H9 (cell line): ENCODE data around the gene GRID2IP. TPM values are rescaled to one million over a fixed set of nuclear protein-coding genes. Genes with fewer than 3 reads are reported as not detected.

ENCODE experiments used
- DNase-seq: peaks from one replicate; pipeline ENCODE4 v3.0.0-alpha.2; 2017
- H2AFZ ChIP-seq: one replicate; pipeline ENCODE4 v1.6.1; 2013; ENCODE audit warnings: mild to moderate bottlenecking, low read length, control low read depth, moderate library complexity
- H2AK5ac ChIP-seq: 2 replicates; pipeline ENCODE4 v1.6.1; 2013; ENCODE audit warnings: low read length, control low read depth, mixed read lengths; ENCODE audit not compliant: insufficient read length
- H2BK120ac ChIP-seq: one replicate; pipeline ENCODE4 v1.6.1; 2013; ENCODE audit warnings: low read depth, mild to moderate bottlenecking, low read length, control low read depth, inconsistent platforms; ENCODE audit not compliant: poor library complexity, severe bottlenecking
- H2BK12ac ChIP-seq: 2 replicates; pipeline ENCODE4 v1.6.1; 2013; ENCODE audit warnings: low read length, control low read depth, mixed read lengths, low read depth; ENCODE audit not compliant: insufficient read length
- H2BK15ac ChIP-seq: 2 replicates; pipeline ENCODE4 v1.6.1; 2013; ENCODE audit warnings: low read depth, low read length, control low read depth
- H2BK20ac ChIP-seq: one replicate; pipeline ENCODE4 v1.6.1; 2013; ENCODE audit warnings: low read depth, mild to moderate bottlenecking, low read length, control low read depth, inconsistent platforms; ENCODE audit not compliant: poor library complexity, severe bottlenecking
- H2BK5ac ChIP-seq: 2 replicates; pipeline ENCODE4 v1.6.1; 2013; ENCODE audit warnings: low read length, control low read depth, mixed read lengths; ENCODE audit not compliant: insufficient read length
- H3K14ac ChIP-seq: 2 replicates; pipeline ENCODE4 v1.6.1; 2013; ENCODE audit warnings: low read length, control low read depth; ENCODE audit not compliant: insufficient read depth
- H3K18ac ChIP-seq: 2 replicates; pipeline ENCODE4 v1.6.1; 2013; ENCODE audit warnings: low read depth, mild to moderate bottlenecking, mixed read lengths, low read length, control low read depth; ENCODE audit not compliant: insufficient read length
- H3K23ac ChIP-seq: 2 replicates; pipeline ENCODE4 v1.6.1; 2013; ENCODE audit warnings: low read length, control low read depth, mixed read lengths, low read depth; ENCODE audit not compliant: insufficient read length
- H3K23me2 ChIP-seq: 2 replicates; pipeline ENCODE4 v1.6.1; 2013; ENCODE audit warnings: low read depth, mild to moderate bottlenecking, mixed read lengths, low read length, control low read depth; ENCODE audit not compliant: insufficient read length, poor library complexity, severe bottlenecking
- H3K27ac ChIP-seq: 2 replicates; pipeline ENCODE4 v1.5.1; 2013; ENCODE audit warnings: low read length, control low read depth, mixed read lengths, low read depth; ENCODE audit not compliant: insufficient read length
- H3K27me3 ChIP-seq: 2 replicates; pipeline ENCODE4 v1.6.1; 2013; ENCODE audit warnings: low read length, control low read depth, inconsistent platforms; ENCODE audit not compliant: insufficient read depth
- H3K4ac ChIP-seq: 2 replicates; pipeline ENCODE4 v1.6.1; 2013; ENCODE audit warnings: low read depth, mild to moderate bottlenecking, control low read depth, inconsistent platforms, low read length, moderate library complexity
- H3K4me1 ChIP-seq: 2 replicates; pipeline ENCODE4 v1.6.1; 2013; ENCODE audit warnings: low read length, control low read depth, inconsistent platforms; ENCODE audit not compliant: insufficient read depth
- H3K4me2 ChIP-seq: 2 replicates; pipeline ENCODE4 v1.6.1; 2013; ENCODE audit warnings: low read length, control low read depth, mixed read lengths; ENCODE audit not compliant: insufficient read length, insufficient read depth
- H3K56ac ChIP-seq: 2 replicates; pipeline ENCODE4 v1.6.1; 2013; ENCODE audit warnings: low read depth, mild to moderate bottlenecking, mixed read lengths, low read length, control low read depth; ENCODE audit not compliant: insufficient read length
- H3K79me1 ChIP-seq: 2 replicates; pipeline ENCODE4 v1.6.1; 2013; ENCODE audit warnings: low read depth, mild to moderate bottlenecking, moderate library complexity, low read length, control low read depth, inconsistent platforms; ENCODE audit not compliant: insufficient read depth, poor library complexity, severe bottlenecking
- H3K79me2 ChIP-seq: 2 replicates; pipeline ENCODE4 v1.6.1; 2013; ENCODE audit warnings: low read length, control low read depth, inconsistent platforms; ENCODE audit not compliant: insufficient read depth
- H3K9ac ChIP-seq: 2 replicates; pipeline ENCODE4 v1.6.1; 2013; ENCODE audit warnings: low read length, control low read depth, mixed read lengths; ENCODE audit not compliant: insufficient read length; ENCODE audit errors: extremely low read depth
- H3K9me3 ChIP-seq: one replicate; pipeline ENCODE4 v1.6.1; 2013; ENCODE audit warnings: low read depth, low read length, inconsistent platforms; ENCODE audit not compliant: control insufficient read depth
- H3T11ph ChIP-seq: one replicate; pipeline ENCODE4 v1.6.1; 2013; ENCODE audit warnings: mild to moderate bottlenecking, low read length, control low read depth, inconsistent platforms
- H4K20me1 ChIP-seq: one replicate; pipeline ENCODE4 v1.6.1; 2013; ENCODE audit not compliant: control insufficient read depth, insufficient read length, insufficient read depth
- H4K5ac ChIP-seq: 2 replicates; pipeline ENCODE4 v1.6.1; 2013; ENCODE audit warnings: low read depth, mild to moderate bottlenecking, mixed read lengths, low read length, control low read depth; ENCODE audit not compliant: insufficient read length
- H4K8ac ChIP-seq: replicated peaks from 2 replicates; pipeline ENCODE4 v1.6.1; 2013; ENCODE audit warnings: low read length, control low read depth, mixed read lengths, low read depth; ENCODE audit not compliant: insufficient read length
- H4K91ac ChIP-seq: 2 replicates; pipeline ENCODE4 v1.6.1; 2013; ENCODE audit warnings: low read depth, mild to moderate bottlenecking, moderate library complexity, mixed read lengths, low read length, control low read depth; ENCODE audit not compliant: insufficient read length
- H3K27ac Mint-ChIP-seq, 3 experiments: 2 replicates in 2 of 3; 3 replicates in 1 of 3; pipeline ENCODE4 v1.8.0; 2020 to 2021; ENCODE audit warnings: mixed read lengths in 3 of 3, mild to moderate bottlenecking in 1 of 3, moderate library complexity in 1 of 3
- H3K27me3 Mint-ChIP-seq: 2 replicates; pipeline ENCODE4 v1.8.0; 2021; ENCODE audit warnings: low read depth, mild to moderate bottlenecking, moderate library complexity, mixed read lengths
- H3K36me3 Mint-ChIP-seq, 3 experiments: 2 replicates in 2 of 3; 3 replicates in 1 of 3; pipeline ENCODE4 v1.8.0; 2020 to 2021; ENCODE audit warnings: low read depth in 3 of 3, mixed read lengths in 3 of 3; ENCODE audit not compliant: insufficient read depth in 1 of 3
- H3K4me1 Mint-ChIP-seq, 2 experiments: 2 replicates each; pipeline ENCODE4 v1.8.0; 2020; ENCODE audit warnings: mixed read lengths in 2 of 2
- H3K4me3 Mint-ChIP-seq, 2 experiments: 2 replicates in 1 of 2; 3 replicates in 1 of 2; pipeline ENCODE4 v1.8.0; 2020 to 2021; ENCODE audit warnings: mild to moderate bottlenecking in 2 of 2, mixed read lengths in 2 of 2, moderate library complexity in 1 of 2
- H3K9me3 Mint-ChIP-seq, 2 experiments: 2 replicates in 1 of 2; 3 replicates in 1 of 2; pipeline ENCODE4 v1.8.0; 2020; ENCODE audit warnings: mild to moderate bottlenecking in 2 of 2, mixed read lengths in 2 of 2, moderate library complexity in 1 of 2
- CTCF ChIP-seq: fragments of 200-600 bp; sonication (generic); conservative IDR thresholded peaks from 3 replicates; pipeline ENCODE4 v1.8.0; 2021; ENCODE audit warnings: antibody characterized with exemption, mild to moderate bottlenecking
- WGBS: extraction: QIAGEN DNeasy Blood & Tissue Kit; methylation state at CpG from one replicate; pipeline ENCODE4 v1.1.7; 2013; ENCODE audit warnings: missing lambda C conversion rate, low lambda C conversion rate, mixed read lengths; ENCODE audit not compliant: insufficient read length; ENCODE audit errors: extremely low coverage; 5-methylcytosine and 5-hydroxymethylcytosine counted together
- total RNA-seq: library from RNA; stranded (reverse); gene quantifications from 2 replicates; pipeline ENCODE4 v1.2.1, GENCODE V29; 2021

The GRID2IP gene
- total RNA-seq, 1 experiment from 2014 or later = 1.7 TPM

- Mint-ChIP-seq H3K4me3 (peak overlapping the region; percentile 58 to 62), H3K36me3 (peaks cover 0 to 4% (median 0%) of the 10 kb centered on the region in 3 experiments; a peak in 4 of 7 replicates), H3K27me3 (peaks cover 1% of the 10 kb centered on the region), H3K27ac (peak overlapping the region; percentile 56 to 86 (median 67); a peak in 4 of 7 replicates), H3K4me1 (peaks cover 5 to 6% of the 10 kb centered on the region in 2 experiments), H3K9me3 (no peaks in the 10 kb centered on the region)
- no peak overlapping the region for H3K56ac ChIP-seq
- no peaks in the 10 kb centered on the region for H3K27me3 ChIP-seq
- H2BK5ac ChIP-seq = no peak overlapping the region
- H4K20me1 ChIP-seq = no peaks in the 10 kb centered on the region
- H3K79me1 ChIP-seq = no peaks in the 10 kb centered on the region
- H4K5ac ChIP-seq = no peak overlapping the region
- no peak overlapping the region for H3K23ac ChIP-seq
- no peak overlapping the region for H4K8ac ChIP-seq
- no peaks in the 10 kb centered on the region for H3K9me3 ChIP-seq
- H3K18ac ChIP-seq = no peak overlapping the region
- H3K4me2 ChIP-seq = peak overlapping the region; percentile 67
- no peaks in the 10 kb centered on the region for H3K4me1 ChIP-seq
- no peak overlapping the region for H3K27ac ChIP-seq
- no peak overlapping the region for H2BK120ac ChIP-seq
- no peak overlapping the region for H2AK5ac ChIP-seq
- H3K79me2 ChIP-seq = no peaks in the 10 kb centered on the region
- TF ChIP-seq CTCF = peak; percentile 88
- DNase-seq = peak; percentile 92
- H2BK20ac ChIP-seq = no peak overlapping the region
- H3K23me2 ChIP-seq = no peaks in the 10 kb centered on the region
- no peak overlapping the region for H3K9ac ChIP-seq
- no peak overlapping the region for H2BK15ac ChIP-seq
- no peak overlapping the region for H3K14ac ChIP-seq
- H3K4ac ChIP-seq = no peak overlapping the region
- H4K91ac ChIP-seq = no peak overlapping the region
- no peak overlapping the region for H2BK12ac ChIP-seq
- peak overlapping the region; percentile 9 for H2AFZ ChIP-seq
- H3T11ph ChIP-seq = no peak overlapping the region
- no CpG with 5 or more reads among the region's 17 CpGs for WGBS
Measured at GRCh38 chr7:6516387-6516983, 34.8 kb downstream of the GRID2IP start.
